ENCODE measurements around the gene FMO4. TPM values are rescaled to one million over a fixed set of nuclear protein-coding genes. Genes with fewer than 3 reads are reported as not detected.

The FMO4 gene
- total and polyA plus RNA-seq, 2 of the 13 experiments (the other 11 are each of a cell fraction or from before 2014, with no cell fraction given): 0.07 to 0.29 TPM

DNA sequence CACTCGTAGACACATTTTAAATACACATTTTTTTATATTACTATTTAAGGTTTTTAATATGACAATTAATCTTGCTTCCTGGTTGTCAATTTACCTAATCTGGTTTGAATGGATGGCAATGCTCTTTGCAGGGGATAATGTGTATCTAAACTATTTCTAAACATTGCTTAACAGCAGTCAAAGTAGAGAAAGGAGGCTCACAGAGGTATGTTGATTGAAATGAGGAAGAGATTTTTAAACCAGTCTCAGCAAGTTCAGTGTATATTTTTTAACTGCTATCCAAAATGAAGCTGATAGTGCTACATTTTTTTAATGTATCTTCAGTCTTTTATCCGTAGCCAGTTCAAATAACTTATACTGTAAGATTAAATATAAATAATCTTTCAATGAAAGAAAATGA is 48.3 kb upstream of the FMO4 start (continued):
- no peak for TF ChIP-seq JARID2 (CRISPR knock-in tag; IDR thresholded peaks at IDR 0.05; ENCODE audit: insufficient replicate concordance)
- no peak for TF ChIP-seq PAWR (CRISPR knock-in tag; IDR thresholded peaks at IDR 0.05; ENCODE audit: borderline replicate concordance)
- no peak for TF ChIP-seq AHR (CRISPR knock-in tag; IDR thresholded peaks at IDR 0.05)
- TF ChIP-seq ATF7 (IDR thresholded peaks at IDR 0.05): no peak
- no peak for TF ChIP-seq ATF7 (CRISPR knock-in tag; IDR thresholded peaks at IDR 0.05)
- TF ChIP-seq, protein P1, sequence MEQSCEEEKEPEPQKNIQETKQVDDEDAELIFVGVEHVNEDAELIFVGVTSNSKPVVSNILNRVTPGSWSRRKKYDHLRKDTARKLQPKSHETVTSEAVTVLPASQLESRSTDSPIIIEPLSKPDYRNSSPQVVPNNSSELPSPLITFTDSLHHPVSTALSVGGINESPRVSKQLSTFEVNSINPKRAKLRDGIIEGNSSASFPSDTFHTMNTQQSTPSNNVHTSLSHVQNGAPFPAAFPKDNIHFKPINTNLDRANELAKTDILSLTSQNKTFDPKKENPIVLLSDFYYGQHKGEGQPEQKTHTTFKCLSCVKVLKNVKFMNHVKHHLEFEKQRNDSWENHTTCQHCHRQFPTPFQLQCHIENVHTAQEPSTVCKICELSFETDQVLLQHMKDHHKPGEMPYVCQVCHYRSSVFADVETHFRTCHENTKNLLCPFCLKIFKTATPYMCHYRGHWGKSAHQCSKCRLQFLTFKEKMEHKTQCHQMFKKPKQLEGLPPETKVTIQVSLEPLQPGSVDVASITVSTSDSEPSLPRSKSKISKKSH (CRISPR knock-in tag; IDR thresholded peaks at IDR 0.05; ENCODE audit: borderline replicate concordance): no peak
- no peak for TF ChIP-seq GABPB1 (CRISPR knock-in tag; IDR thresholded peaks at IDR 0.05)
- TF ChIP-seq ZBTB38 (CRISPR knock-in tag; IDR thresholded peaks at IDR 0.05): no peak
- TF ChIP-seq GPN1 (CRISPR knock-in tag; IDR thresholded peaks at IDR 0.05; ENCODE audit: borderline replicate concordance): no peak
- no peak for TF ChIP-seq SMARCE1 (IDR thresholded peaks at IDR 0.05; ENCODE audit: borderline replicate concordance)

DNA sequence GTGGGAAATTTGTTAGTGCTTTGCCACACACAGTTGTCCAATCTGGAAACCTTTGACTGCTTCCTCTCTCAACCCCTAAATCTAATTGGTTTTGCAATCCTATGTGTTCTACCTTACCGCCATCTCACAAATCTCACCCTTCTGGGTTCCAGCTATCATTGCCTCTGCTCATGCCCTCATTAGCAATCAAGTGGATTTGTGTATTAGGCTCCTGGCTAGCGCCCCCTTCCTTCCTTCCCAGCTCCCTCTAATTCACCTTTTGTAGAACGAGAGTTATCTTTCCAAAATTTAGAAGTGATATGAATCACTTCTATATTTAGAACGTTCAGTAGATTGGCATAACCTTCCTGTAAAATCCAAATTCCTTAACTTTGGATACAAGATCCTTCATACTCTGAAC is 47.1 kb upstream of the FMO4 start:
- H4K20me1 ChIP-seq (ENCODE audit: insufficient read depth, low read length): no peaks in the 10 kb centered on the region
- no TSS peak for BruUV-seq (replicated peaks)
- WGBS (ENCODE audit: low lambda C conversion rate): 30% methylated on average over 4 of the region's 4 CpGs
- no peak overlapping the region for H3K4me3 ChIP-seq (replicated peaks in 1 of 3; ENCODE audit: insufficient read depth in 1 of 3, low read depth in 2 of 3, low read length in 3 of 3)
- ChIA-PET POLR2A (no interaction called here), CTCF (ENCODE audit: low intra/inter-chr PET ratio, low total read pairs) (no interaction called here)
- H3K27me3 ChIP-seq (ENCODE audit: control insufficient read depth in 1 of 2, insufficient read depth in 2 of 2, low read length in 2 of 2): no peaks in the 10 kb centered on the region
- no peak overlapping the region for H2AFZ ChIP-seq (ENCODE audit: low read length)
- ATAC-seq: no peak
- no peak for DNase-seq (ENCODE audit: low spot score)
- TF ChIP-seq ZNF556 (CRISPR knock-in tag; IDR thresholded peaks at IDR 0.05; ENCODE audit: borderline replicate concordance): no peak
- no peak overlapping the region for H3K4me2 ChIP-seq (ENCODE audit: low read depth, low read length)
- in situ Hi-C loops (cut with HindIII; ENCODE audit: extremely low pct_ligation_motif_present, low pct_unique_long_range_greater_than_20kb): no loop called here
- FAIRE-seq: no peak
- H3K9me3 ChIP-seq (ENCODE audit: low read length): no peaks in the 10 kb centered on the region
- no peak overlapping the region for H3K9ac ChIP-seq (ENCODE audit: insufficient read depth, low read depth, low read length)
- no peaks in the 10 kb centered on the region for H3K79me2 ChIP-seq (ENCODE audit: insufficient read depth, low read length)
- intact Hi-C loops (cut with micrococcal nuclease; ENCODE audit: unreplicated experiment): no loop called here
- no peaks in the 10 kb centered on the region for H3K36me3 ChIP-seq (replicated peaks in 1 of 2; ENCODE audit: control insufficient read depth in 1 of 2, insufficient read depth in 2 of 2, low read length in 2 of 2)
- no peaks in the 10 kb centered on the region for H3K4me1 ChIP-seq (ENCODE audit: insufficient read depth, low read length)
- H3K27ac ChIP-seq (ENCODE audit: extremely low read length, insufficient read depth, low read length): no peak overlapping the region

All from HepG2 (cell line).